Stomach (tissue), 9 donors: ENCODE results near the gene LGR5. TPM values are rescaled to one million over a fixed set of nuclear protein-coding genes. Genes with fewer than 3 reads are reported as not detected.
"Not testable (repeated sequence)": the region's sequence is repeated elsewhere in the genome, so short reads cannot be mapped to it uniquely, and the experiment has no call there.

Experiments used
- DNase-seq, 2 donors: peaks; one replicate each; pipeline versions ENCODE4 v3.0.0 to v3.0.0-alpha.2; 2013 to 2019
- H3K27ac ChIP-seq, 5 donors: fragments of 200-600 bp in 4 of 5; sonication (generic) in 4 of 5; one replicate each; pipeline ENCODE4 v1.5.1; 2013 to 2019; ENCODE audit warnings: mild to moderate bottlenecking in 1 of 5, moderate library complexity in 1 of 5
- H3K27me3 ChIP-seq, 3 donors: fragments of 200-600 bp; sonication (generic); one replicate each; pipeline ENCODE4 v1.5.1; 2017 to 2019; ENCODE audit warnings: mixed run types in 1 of 3
- H3K36me3 ChIP-seq, 4 donors: fragments of 200-600 bp; sonication (generic); 1 replicate in 3 of 4; 2 replicates in 1 of 4; pipeline ENCODE4 v1.5.1; 2016 to 2019
- H3K4me1 ChIP-seq, 4 donors: fragments of 200-600 bp; sonication (generic); one replicate each; pipeline ENCODE4 v1.5.1; 2016 to 2019
- H3K4me3 ChIP-seq, 4 donors: fragments of 200-600 bp; sonication (generic) in 3 of 4; one replicate each; pipeline ENCODE4 v1.5.1; 2016 to 2019; ENCODE audit warnings: mild to moderate bottlenecking in 1 of 4
- H3K9me3 ChIP-seq, 4 donors: fragments of 200-600 bp; sonication (generic); one replicate each; pipeline ENCODE4 v1.5.1; 2016 to 2019
- EP300 ChIP-seq: sonication (generic); formaldehyde crosslinking; IDR thresholded peaks from one replicate; pipeline ENCODE4 v1.6.1; 2017; ENCODE audit warnings: antibody characterized with exemption
- POLR2A ChIP-seq, 4 donors: fragments of 450-650 bp; IDR thresholded peaks; one replicate each; pipeline ENCODE4 v1.6.1; 2016; ENCODE audit warnings: antibody characterized with exemption in 4 of 4, control low read depth in 2 of 4, mild to moderate bottlenecking in 1 of 4, moderate library complexity in 1 of 4
- POLR2AphosphoS5 ChIP-seq, 3 donors: sonication (generic); formaldehyde crosslinking; IDR thresholded peaks; one replicate each; pipeline ENCODE4 v1.6.1; 2016; ENCODE audit warnings: antibody characterized with exemption in 3 of 3
- WGBS, 5 donors: extraction: QIAGEN DNeasy Blood & Tissue Kit in 3 of 5; methylation state at CpG; one replicate each; pipeline versions ENCODE4 v1.1.5 to v1.1.7; 2013 to 2018; 5-methylcytosine and 5-hydroxymethylcytosine counted together
- intact Hi-C: fragments of 100-400 bp; cut with DNase I; formaldehyde crosslinking; loops from one replicate; pipeline ENCODE4 v1.15.1; 2023; ENCODE audit warnings: low total_unique reads
- polyA plus RNA-seq, 3 donors: library from polyadenylated mRNA; stranded (reverse); fragments of 200-250 nt; gene quantifications; one replicate each; pipeline ENCODE4 v1.2.3, GENCODE V29; 2013
- total RNA-seq, 5 donors: library from RNA; depleted of rRNA; stranded (reverse); fragments of >200 nt; gene quantifications; one replicate each; pipeline versions ENCODE4 v1.1.0 to v1.2.3, GENCODE V29; 2014 to 2016
- TF ChIP-seq, protein P1 (sequence below), 7 experiments: fragments of 450-650 bp in 4 of 7; fragments of 200-600 bp in 3 of 7; sonication (generic) in 3 of 7; IDR thresholded peaks; one replicate each; pipeline ENCODE4 v1.5.1; 2016 to 2019; ENCODE audit warnings: antibody characterized with exemption in 7 of 7, control low read depth in 2 of 7, mild to moderate bottlenecking in 1 of 7
- donor health status: healthy with polysubstance abuse.
- donor health status: Bipolar disorder and iron deficiency.
- donor health status: healthy.

The LGR5 gene
- total and polyA plus RNA-seq, 8 donors, result 0.06 to 16.0 (median 1.2) TPM; not detected in 3

DNA sequence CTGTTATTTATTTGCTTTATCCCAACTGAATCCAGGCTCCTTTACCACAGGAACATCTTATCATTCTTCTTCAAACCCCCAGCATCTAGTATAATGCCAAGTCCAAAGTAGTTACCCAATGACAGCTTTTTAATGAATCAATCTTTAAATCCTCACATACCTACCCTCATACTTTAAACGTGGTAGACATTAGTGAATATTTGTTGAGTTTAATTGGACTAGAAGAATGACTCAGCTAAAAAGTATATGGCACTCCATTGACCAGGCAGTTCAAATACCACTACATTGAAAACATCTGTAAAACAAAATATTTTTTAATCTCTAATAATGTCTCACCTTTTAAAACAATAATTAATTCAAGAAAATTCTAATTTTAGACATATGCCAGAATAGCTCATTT is 125.9 kb downstream of the LGR5 start:
- 57 to 69% (median 64%) methylated on average over 1 of the region's 1 CpG for WGBS, 5 donors
- DNase-seq, result no peak
- intact Hi-C loops, result no loop called here

DNA sequence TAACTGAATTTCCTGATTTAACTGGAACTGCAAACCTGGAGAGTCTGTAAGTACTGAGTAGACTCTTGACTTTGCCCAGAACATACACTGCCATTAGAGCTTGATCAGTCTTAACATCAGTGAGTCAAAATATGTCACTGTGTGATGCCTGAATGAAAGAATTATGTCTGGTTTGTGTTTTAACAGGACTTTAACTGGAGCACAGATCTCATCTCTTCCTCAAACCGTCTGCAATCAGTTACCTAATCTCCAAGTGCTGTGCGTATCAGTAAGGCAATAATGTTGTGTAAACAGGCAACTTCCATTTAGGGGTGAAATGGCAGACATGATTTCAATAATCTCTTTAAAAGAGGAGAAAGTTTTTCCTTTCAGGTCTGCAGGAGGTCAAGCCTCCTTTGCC is 127.1 kb downstream of the LGR5 start:
- Histone ChIP-seq H3K27ac (no peak overlapping the region), H3K4me3 (no peak overlapping the region), H3K9me3 (no peaks in the 10 kb centered on the region), H3K4me1 (no peaks in the 10 kb centered on the region), H3K36me3 (no peaks in the 10 kb centered on the region), H3K27me3 (no peaks in the 10 kb centered on the region)
- DNase-seq, result no peak
- no peak for TF ChIP-seq POLR2AphosphoS5 (IDR thresholded peaks at IDR 0.05)
- no peak for TF ChIP-seq EP300
- no peak for TF ChIP-seq POLR2A (IDR thresholded peaks at IDR 0.05)
- TF ChIP-seq, protein P1, sequence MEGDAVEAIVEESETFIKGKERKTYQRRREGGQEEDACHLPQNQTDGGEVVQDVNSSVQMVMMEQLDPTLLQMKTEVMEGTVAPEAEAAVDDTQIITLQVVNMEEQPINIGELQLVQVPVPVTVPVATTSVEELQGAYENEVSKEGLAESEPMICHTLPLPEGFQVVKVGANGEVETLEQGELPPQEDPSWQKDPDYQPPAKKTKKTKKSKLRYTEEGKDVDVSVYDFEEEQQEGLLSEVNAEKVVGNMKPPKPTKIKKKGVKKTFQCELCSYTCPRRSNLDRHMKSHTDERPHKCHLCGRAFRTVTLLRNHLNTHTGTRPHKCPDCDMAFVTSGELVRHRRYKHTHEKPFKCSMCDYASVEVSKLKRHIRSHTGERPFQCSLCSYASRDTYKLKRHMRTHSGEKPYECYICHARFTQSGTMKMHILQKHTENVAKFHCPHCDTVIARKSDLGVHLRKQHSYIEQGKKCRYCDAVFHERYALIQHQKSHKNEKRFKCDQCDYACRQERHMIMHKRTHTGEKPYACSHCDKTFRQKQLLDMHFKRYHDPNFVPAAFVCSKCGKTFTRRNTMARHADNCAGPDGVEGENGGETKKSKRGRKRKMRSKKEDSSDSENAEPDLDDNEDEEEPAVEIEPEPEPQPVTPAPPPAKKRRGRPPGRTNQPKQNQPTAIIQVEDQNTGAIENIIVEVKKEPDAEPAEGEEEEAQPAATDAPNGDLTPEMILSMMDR (IDR thresholded peaks at IDR 0.05), result no peak
- WGBS, 5 donors, result 42 to 57% (median 48%) methylated on average over 2 of the region's 2 CpGs
- intact Hi-C loops, result no loop called here

More for the DNA sequence above, 125.9 kb downstream of the LGR5 start:
- H3K27me3 ChIP-seq, result no peaks in the 10 kb centered on the region
- H3K36me3 ChIP-seq, result no peaks in the 10 kb centered on the region
- no peak overlapping the region for H3K27ac ChIP-seq
- no peaks in the 10 kb centered on the region for H3K9me3 ChIP-seq
- no peak overlapping the region for H3K4me3 ChIP-seq
- TF ChIP-seq EP300 (no peak), POLR2AphosphoS5 (IDR thresholded peaks at IDR 0.05) (no peak), POLR2A (IDR thresholded peaks at IDR 0.05) (no peak)
- TF ChIP-seq, protein P1 (IDR thresholded peaks at IDR 0.05), result no peak
- peaks cover 0 to 3% (median 0%) of the 10 kb centered on the region in 4 donors for H3K4me1 ChIP-seq

DNA sequence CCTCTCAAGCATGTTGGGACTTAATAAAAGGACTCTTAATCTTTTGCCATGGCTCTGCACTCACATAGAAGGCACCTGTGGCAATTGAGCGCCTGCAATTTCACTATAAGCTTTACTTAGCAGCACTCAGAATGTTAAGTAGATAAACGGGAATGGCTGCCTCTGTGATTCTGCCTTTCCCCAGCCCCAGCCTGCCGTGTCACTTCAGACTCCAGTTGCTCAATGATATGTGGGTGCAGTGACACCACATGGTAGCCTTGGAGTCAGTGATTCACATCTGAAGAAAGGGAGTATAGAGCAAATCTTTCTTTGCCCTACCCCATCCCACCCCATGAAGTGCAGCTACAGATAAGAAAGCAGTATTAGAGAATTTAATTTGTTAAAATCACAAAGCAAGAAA is 127.9 kb downstream of the LGR5 start:
- Histone ChIP-seq H3K4me1 (no peaks in the 10 kb centered on the region), H3K27me3 (no peaks in the 10 kb centered on the region), H3K27ac (no peak overlapping the region), H3K9me3 (no peaks in the 10 kb centered on the region), H3K36me3 (no peaks in the 10 kb centered on the region), H3K4me3 (no peak overlapping the region)
- WGBS, 5 donors, result 66 to 83% (median 78%) methylated on average over 3 of the region's 3 CpGs
- no peak for DNase-seq
- TF ChIP-seq, protein P1 (IDR thresholded peaks at IDR 0.05), result no peak
- TF ChIP-seq POLR2A (IDR thresholded peaks at IDR 0.05) (no peak), EP300 (no peak), POLR2AphosphoS5 (IDR thresholded peaks at IDR 0.05) (no peak)
- intact Hi-C loops, result no loop called here

DNA sequence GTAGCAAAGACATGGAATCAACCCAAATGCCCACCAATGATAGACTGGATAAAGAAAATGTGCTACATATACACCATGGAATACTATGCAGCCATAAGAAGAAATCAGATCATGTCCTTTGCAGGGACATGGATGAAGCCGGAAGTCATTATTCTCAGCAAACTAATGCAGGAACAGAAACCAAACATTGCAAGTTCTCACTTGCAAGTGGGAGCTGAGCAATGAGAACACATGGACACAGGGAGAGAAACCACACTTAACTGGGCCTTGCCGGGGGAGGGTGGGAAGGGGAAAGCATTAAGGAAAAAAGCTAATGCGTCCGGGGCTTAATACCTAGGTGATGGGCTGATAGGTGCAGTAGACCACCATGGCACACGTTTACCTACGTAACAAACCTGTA is 130.3 kb downstream of the LGR5 start:
- WGBS, 5 donors, result 81 to 99% (median 92%) methylated on average over 6 of the region's 6 CpGs
- H3K4me3 ChIP-seq, intact Hi-C loops: not testable (repeated sequence)

DNA sequence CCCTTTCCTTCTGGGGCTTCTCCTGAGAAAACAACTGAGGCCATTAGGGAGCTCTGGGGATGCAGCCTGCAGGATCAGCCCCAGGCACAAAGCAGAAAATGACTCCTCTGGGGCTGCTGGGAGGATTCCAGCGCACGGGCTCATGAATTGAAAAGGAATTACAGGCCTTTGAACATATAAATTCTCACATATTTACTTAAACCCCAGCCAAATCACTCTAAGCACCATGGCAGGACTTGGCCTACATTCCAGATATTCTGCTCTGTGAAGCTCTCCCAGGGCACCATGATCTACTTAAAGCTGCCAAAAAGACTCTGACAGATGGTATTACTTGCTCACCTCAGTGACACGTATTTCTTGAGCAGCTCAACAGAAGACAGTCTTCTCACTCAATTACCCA is 136.9 kb downstream of the LGR5 start:
- intact Hi-C loops, result no loop called here
- no peak overlapping the region for H3K4me3 ChIP-seq
- TF ChIP-seq, protein P1 (IDR thresholded peaks at IDR 0.05), result no peak
- TF ChIP-seq EP300 (no peak), POLR2AphosphoS5 (IDR thresholded peaks at IDR 0.05) (no peak), POLR2A (IDR thresholded peaks at IDR 0.05) (no peak)
- no peak for DNase-seq
- H3K27me3 ChIP-seq, result no peaks in the 10 kb centered on the region
- no peak overlapping the region for H3K27ac ChIP-seq
- no peaks in the 10 kb centered on the region for H3K4me1 ChIP-seq
- H3K9me3 ChIP-seq, result no peaks in the 10 kb centered on the region
- 63 to 77% (median 74%) methylated on average over 3 of the region's 3 CpGs for WGBS, 5 donors
- H3K36me3 ChIP-seq, result no peaks in the 10 kb centered on the region

More for the DNA sequence above, 130.3 kb downstream of the LGR5 start:
- not testable (repeated sequence) for H3K9me3 ChIP-seq, H3K4me1 ChIP-seq, H3K36me3 ChIP-seq, H3K27me3 ChIP-seq, DNase-seq, H3K27ac ChIP-seq
